Stomach (tissue), 4 donors: ENCODE measurements around the gene JPH2.

Experiments
- CTCF ChIP-seq, 7 experiments: fragments of 450-650 bp in 4 of 7; fragments of 200-600 bp in 3 of 7; sonication (generic) in 3 of 7; IDR thresholded peaks; one replicate each; pipeline ENCODE4 v1.5.1; 2016 to 2019; ENCODE audit warnings: antibody characterized with exemption in 7 of 7, control low read depth in 2 of 7, mild to moderate bottlenecking in 1 of 7
- POLR2A ChIP-seq, 4 donors: fragments of 450-650 bp; IDR thresholded peaks; one replicate each; pipeline ENCODE4 v1.6.1; 2016; ENCODE audit warnings: antibody characterized with exemption in 4 of 4, control low read depth in 2 of 4, mild to moderate bottlenecking in 1 of 4, moderate library complexity in 1 of 4

GRCh38 chr20:44203161-44203560 is 16.2 kb upstream of the JPH2 start:
- TF ChIP-seq POLR2A (IDR thresholded peaks at IDR 0.05) (no peak), CTCF (IDR thresholded peaks at IDR 0.05) (no peak)
